ENCODE data around the gene PXT1.
"Not testable (repeated sequence)": the region's sequence is repeated elsewhere in the genome, so short reads cannot be mapped to it uniquely, and the experiment has no call there.

PXT1 gene

DNA sequence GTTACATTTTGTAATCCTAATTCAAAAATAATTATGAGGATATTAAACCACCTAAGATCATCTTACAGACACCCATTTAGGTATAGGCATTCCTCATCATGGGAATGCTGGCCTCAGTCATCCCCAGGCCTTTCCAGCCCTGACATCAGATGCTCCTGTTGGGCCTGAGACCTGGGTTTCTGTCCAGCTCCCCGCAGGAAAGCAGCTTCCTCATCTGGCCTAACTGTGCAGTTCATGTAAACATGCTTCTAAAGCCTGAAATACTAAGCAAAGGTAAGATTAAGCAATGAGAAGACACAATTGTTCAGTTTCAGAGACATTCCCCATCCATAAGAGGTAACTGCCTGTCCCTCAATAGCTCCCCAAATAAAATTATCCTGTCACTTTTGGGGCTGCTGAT lies 74.2 kb downstream of the PXT1 start:
- DNase-seq = no peak

DNA sequence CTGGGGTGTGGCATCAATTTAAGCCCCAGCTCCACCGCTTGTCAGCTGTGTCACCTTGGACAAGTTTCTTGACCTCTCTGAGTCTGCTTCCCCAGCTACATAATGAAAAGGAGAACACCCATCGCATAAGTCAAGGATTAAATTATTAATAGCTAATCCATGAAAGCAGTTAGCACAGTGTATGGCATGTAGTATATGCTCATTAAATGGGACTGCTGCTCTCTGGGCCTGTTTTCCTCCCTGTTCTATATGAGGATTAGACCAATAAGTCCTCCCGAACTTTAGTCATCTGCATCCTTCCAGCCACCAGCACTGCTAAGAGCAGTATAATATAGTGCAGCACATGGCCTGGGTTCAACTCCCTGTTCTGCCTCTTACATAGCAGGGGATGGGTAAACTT lies 74.9 kb downstream of the PXT1 start:
- DNase-seq = no peak

DNA sequence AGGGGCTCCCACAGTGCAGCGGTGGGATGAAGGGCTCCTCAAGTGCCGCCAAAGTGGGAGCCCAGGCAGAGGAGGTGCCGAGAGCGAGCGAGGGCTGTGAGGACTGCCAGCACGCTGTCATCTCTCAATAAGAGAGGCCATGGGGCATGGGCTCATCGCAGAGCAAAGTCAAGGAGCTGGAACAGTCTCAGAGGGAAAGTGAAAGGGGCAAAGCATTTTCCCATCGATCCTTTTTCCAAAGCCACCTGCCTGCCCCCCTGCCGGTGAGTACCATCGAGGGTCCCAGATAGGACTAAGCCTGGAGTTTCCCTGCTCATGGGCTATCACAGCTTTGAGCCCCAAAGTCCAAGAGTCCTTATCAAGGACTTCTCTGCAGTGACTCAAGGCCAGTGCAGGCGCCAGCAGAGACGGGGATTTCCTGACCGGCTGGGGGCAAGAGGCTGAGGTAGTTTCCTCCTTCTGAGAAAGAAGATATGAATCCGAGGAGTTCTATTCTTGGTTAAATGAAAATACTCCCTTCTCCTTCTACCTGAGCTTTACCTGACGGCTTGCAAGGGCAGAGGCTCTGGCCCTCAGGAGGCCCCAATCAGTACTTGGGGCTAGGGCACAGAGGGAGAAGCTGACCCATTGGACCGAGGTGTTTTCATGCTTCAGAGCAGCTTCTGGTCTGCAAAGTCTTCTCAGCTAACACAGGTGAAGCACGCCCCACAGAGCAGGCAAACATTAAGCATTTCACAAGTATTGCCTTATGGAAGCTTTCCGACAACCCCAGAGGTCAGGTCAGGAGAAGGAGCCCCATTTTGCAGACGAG lies 77.8 kb downstream of the PXT1 start:
- no peak for DNase-seq

DNA sequence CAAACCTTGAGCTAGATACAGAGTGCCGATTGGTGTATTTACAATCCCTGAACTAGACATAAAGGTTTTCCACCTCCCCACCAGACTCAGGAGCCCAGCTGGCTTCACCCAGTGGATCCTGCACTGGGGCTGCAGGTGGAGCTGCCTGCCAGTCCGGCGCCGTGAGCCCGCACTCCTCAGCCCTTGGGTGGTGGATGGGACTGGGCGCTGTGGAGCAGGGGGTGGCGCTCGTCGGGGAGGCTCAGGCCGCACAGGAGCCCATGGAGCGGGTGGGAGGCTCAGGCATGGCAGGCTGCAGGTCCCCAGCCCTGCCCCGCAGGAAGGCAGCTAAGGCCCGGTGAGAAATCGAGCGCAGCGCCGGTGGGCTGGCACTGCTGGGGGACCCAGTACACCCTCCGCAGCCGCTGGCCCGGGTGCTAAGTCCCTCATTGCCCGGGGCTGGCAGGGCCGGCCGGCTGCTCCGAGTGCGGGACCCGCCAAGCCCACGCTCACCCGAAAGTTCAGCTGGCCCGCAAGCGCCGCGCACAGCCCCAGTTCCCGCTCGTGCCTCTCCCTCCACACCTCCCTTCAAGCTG lies 78.5 kb downstream of the PXT1 start:
- DNase-seq = not testable (repeated sequence)

DNA sequence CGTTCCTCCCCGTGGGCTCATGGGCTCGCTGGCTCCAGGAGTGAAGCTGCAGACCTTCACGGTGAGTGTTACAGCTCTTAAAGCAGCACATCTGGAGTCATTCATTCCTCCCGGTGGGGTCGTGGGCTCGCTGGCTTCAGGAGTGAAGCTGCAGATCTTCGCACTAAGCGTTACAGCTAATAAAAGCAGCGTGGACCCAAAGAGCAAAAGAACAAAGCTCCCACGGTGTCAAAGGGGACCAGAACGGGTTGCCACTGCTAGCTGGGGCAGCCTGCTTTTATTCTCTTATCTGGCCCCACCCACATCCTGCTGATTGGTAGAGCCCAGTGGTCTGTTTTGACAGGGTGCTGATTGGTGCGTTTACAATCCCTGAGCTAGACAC lies 79.3 kb downstream of the PXT1 start:
- not testable (repeated sequence) for DNase-seq

DNA sequence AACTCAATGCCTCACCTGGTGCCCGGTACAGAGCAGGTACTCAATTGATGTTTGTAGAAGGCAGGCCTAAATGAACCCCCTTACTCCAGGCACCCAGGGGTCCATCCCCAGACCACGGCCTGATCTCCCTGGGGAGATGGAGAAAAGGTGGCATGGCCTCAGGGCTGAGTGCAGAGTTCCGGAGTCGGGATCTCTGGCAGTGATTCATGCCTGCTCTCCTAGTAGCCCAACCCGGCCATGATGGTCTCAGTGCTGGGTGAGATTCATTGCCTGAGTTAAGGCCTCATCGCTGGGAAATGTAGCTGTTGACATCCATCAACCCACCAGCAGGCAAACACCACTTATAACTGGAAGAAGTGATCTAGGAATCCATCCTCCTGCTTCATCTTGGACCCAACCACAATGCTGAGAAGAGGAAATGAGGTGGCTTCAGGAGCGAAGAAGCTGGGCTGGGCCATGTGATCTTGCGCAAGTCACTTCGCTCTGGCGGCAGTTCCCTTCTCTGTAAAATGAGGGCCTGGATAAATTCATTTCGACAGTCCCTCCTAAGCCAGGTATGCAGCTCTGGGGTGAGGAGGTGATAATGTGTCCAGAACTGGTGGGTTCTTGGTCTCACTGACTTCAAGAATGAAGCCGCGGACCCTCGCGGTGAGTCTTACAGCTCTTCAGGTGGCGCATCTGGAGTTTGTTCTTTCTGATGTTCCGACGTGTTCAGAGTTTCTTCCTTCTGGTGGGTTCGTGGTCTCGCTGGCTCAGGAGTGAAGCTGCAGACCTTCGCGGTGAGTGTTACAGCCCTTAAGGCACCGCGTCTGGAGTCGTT lies 79.9 kb downstream of the PXT1 start:
- DNase-seq = no peak

DNA sequence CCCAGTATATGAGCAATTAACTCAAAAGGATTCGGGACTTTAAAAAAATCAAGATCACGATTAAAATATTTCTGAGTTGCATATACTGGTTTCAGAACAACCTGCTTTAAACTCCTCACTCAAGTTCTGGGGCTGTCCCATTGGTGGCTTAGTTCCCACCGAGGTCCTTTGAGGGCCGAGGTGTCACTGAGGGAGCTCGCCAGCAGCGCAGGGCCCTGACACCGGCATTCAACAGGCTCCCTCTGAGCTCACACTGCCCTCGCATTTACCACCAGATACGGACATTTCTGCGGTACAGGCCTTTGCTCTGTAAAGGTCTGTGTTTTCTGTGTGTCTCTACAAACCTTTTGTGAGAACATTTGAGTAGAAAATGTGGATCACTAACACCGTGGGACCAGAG lies 81.6 kb downstream of the PXT1 start:
- no peak for DNase-seq

DNA sequence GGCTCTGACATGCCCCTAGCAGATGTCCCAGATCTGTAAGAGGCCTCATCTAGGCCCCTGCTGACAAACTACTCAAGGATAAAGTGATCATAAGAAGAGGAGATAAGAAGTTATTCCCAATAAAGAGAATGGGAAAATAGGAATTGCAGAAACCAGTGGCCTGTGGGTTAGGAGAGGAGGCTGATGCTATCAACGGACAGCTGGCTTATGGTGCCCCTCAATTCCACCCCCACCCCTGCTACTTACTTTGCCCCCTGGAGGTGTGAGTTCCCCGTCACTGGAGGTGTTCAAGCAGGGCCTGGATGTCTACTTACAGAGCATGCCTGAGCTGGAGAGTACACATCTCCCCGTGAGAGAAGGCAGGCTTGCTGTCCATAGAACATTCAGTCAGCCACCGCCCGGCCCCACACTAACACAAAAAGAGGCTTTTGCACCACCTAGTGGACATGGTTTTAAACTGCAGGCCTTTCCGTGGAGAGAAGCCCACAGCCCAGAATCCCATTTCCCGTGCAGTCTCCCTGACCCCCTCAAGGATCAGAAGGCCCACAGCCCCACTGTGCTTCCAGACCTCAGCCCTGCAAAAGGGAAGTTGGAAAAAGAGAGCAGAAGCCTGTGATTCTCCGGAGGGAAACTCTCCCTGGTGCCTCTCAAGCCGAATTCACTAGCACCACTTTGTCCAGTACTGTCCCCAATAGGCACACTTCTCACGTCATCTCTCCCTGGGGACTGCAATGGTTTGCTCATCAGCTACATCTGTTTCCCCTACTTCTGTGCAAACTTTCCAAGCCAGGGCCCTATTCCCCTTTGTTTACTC lies 82.2 kb downstream of the PXT1 start:
- DNase-seq = peak; percentile 63

DNA sequence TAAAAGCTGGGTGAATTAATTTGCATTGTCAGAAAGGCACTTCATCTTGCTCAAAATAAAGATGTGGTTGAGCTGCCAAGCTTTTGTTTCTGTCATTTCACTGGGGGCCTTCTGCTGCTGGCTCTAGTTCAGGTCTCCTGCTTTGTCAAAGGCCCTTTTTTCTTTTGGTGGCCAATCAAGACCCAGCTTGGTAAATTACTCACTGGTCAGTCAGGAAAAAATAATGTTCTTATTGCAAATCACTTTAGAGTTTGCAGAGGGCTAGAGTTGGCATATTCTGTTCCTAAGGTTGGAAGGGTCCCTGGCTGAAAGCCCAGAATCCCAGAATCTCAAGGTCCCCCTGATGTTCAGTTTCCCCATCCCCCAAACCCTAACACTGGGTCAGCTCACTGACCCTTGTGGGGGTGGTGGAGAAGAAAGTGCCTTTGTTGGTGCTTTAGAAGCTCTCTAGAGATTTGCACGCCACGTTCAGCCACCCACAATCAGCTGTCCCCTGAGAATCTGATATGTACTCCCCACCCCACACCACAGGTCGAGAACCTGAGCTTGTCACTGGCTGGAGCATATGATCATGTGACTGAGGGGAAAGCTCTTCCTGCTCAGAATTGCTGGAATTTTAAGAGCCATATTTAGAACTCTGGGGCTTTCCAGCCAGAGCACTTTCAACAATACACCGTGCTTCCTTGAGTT lies 84.3 kb downstream of the PXT1 start:
- no peak for DNase-seq

DNA sequence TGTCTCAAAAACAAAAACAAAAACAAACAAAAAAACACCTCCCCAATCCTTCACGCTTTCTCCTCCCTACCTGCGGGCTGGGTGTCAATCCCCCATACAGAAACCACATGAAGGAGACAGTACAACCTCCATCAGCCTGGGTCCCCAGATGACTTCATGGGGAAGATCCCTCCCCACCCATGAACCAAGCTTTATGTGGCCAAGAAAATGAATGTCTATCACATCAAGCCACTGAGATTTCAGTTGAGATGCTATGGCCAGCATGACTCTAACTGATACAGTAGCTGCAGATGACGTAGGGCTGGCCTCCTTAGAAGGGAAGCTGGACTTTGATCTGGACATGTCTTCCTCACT lies 84.8 kb downstream of the PXT1 start:
- no peak for DNase-seq

DNA sequence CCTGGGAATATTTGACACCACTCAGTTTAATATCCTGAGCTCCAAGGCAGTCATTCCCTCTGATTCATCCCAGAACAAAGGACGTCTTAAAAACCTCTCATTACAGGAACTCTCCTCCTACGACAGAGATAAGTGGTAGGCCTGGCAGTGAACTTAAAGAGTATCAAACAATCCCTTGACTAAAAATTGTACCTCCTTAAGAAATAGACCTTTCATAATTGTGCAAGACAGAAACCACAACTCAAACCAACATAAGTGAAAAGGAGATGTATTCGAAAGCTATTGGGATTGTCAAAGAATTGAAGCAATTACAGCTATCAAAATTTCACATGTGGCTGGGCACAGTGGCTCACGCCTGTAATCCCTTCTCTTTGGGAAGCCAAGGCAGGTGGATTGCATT lies 86.8 kb downstream of the PXT1 start:
- no peak for DNase-seq

DNA sequence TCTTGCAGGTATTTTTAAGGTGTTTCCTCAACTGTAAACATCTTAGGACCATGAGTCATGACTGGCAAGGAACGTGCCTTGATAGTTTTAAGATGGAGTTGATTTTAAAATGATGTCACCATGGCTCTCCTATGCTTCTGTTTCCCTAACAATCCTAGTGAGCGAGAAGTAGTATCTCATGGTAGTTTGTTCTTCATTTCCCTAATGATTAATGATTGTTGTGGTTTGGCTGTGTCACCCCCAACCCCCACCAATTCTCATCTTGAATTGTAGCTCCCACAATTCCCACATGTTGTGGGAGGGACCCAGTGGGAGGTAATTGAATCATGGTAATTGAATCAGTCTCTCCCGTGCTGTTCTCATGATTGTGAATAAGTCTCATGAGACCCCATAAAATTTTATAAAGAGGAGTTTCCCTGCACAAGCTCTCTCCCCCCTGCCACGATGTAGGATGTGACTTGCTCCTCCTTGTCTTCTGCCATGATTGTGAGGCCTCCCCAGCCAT lies 89.2 kb downstream of the PXT1 start:
- no peak for DNase-seq

DNA sequence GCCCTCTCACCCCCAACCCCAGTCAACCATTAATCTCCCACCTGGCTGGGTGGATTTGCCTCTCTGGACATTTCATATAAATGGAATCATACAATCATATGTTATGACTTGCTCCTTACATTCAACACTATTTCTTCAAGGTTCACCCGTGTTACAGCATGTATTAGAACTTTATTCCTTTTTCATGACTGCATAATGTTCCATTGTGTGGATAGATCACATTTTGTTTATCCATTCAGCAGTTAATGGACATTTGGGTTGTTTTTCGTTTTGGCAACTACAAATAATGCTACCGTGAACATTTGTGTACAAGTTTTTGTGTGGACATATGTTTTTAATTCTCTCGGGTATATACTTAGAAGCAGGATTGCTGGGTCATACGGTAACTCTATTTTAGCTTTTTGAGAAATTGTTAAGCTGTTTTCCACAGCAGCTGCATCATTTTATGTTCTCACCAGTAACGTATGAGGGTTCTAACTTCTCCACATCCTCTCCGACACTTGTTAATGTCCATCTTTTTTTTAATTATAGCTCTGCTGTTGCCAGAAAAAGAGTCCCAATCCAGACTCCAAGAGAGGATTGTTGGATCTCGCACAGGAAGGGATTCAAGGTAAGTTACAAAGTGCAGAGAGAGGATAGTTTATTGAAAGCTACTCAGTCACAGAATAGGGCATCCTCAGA lies 90.0 kb downstream of the PXT1 start:
- DNase-seq = no peak

DNA sequence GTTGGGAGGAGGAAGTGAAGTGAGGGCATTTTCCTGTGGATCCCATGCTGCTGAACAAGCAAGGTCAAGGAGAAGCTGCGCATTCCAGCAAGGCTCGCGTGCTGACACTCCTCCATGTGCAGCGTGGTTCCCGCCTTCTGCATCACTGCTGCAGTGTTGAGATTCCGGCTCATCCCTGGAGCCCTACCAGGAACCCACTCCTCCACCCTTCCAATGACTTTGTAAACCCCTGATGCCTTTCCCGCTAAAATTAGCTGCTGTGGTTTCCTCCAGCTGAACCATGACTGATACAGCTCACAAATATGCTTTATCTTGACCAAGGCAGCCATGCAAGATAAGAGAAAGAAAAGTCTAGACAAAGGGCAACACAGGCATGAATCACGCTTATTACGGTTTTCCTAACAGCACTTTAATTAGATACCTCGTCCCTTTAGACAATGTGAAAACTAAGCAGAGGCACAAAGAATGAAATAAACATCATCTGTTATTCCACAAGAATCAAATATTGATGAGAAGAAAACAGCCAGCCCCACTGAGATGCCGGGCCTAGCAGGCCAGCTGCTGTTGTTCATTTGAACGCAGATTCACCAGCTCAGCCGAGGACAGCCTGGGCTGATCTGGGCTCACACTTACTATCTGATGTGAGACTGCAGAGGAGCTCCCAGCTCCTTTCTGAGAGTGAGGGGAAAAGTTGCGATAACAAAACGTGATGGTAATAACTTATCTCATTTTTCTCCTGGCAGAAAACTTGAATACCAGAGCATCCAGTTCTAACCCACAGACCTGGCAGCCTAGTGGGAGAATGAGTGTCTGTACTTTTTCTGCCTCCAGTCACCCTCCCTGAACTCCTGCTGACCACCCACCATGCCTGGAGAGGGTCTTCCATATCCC lies 91.7 kb downstream of the PXT1 start:
- no peak for DNase-seq

DNA sequence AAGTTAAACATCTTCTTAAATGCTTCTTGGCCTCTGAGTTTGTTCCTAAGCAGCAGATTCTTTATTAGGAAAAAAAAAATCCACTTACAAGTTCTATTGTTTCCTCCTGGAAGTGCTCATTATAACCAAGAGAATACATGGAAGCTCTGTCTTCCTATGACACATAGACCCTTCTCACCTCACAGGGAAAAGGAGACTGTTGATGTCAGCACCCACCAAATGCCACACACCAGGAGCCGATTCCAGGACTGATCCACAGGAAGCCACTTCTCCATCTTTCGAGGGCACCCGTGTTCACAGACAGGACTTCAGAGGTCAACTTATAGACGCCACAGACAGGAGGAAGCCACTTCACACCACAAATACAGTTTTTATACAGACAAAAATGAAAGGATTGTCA lies 92.6 kb downstream of the PXT1 start:
- DNase-seq = no peak

DNA sequence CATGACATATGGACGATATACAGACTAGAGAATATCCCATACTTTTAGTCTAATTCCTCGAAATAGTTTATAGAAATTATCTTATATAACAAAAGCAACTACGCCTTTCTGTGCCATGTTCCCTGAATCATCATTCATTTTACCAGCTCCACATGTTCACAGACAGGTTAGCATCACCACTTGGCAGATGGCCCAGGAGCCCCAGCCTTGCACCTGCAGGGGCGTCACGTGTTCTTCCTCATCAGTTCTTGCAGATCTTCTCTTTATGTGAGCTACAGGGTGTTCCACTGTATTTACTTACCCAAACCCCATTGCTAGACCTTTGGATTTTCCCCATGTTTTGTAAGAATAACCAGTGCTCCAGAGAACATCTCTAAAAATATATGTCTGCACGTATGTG lies 93.4 kb downstream of the PXT1 start:
- no peak for DNase-seq

DNA sequence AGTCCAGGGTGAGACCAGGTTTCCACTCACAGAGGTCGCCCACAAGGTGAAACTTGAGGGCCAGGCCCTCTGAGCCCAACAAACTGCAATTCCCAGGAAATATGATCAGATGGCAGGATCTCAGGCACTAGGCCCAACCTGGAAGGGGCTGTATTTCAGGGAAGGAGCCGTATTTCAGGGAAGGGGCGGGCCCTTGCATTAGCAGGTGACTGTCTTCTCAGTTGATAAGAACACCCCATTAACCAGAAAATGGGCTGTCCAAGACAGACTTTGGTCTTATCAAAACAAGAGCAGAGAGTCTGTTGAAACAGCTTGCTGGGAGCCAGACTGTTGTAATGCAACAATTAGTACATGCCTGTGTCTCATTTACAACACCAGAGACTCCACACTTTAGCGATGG lies 95.0 kb downstream of the PXT1 start:
- DNase-seq = no peak

DNA sequence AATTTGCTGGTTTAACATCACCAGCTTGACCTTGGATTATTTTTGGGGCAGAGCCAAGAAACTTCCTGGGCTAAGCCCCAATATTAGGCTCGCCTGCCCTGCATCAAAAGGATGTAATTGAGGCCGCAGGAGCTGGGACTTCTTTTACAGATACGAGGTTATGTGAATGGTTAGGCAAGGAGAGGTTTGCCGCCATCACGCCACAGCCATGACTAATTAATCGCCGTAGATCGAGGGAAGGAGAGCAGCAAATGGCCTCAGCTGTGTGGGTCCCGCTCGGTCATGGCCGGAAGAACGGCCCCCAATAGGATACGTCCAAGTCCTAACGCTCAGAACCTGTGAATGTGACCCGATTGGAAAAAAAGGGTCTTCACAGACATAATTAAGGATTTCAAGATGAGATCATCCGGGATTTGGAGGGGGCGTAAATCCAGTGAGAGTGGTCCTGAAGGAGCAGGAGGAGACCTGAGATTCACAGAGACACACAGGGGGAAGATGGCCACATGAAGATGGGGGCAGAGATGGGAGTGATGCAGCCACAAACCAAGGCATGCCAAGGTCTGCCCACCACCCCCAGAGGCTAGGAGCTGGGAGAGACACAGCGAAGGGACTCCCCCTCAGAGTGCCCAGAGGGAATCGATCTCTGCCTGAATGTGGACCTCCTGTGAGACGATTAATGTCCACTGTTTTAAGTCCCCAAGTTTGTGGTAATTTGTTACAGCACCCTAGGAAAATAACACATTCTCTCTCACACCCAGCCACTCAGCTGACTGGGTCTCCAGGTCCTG lies 96.0 kb downstream of the PXT1 start:
- DNase-seq = no peak

DNA sequence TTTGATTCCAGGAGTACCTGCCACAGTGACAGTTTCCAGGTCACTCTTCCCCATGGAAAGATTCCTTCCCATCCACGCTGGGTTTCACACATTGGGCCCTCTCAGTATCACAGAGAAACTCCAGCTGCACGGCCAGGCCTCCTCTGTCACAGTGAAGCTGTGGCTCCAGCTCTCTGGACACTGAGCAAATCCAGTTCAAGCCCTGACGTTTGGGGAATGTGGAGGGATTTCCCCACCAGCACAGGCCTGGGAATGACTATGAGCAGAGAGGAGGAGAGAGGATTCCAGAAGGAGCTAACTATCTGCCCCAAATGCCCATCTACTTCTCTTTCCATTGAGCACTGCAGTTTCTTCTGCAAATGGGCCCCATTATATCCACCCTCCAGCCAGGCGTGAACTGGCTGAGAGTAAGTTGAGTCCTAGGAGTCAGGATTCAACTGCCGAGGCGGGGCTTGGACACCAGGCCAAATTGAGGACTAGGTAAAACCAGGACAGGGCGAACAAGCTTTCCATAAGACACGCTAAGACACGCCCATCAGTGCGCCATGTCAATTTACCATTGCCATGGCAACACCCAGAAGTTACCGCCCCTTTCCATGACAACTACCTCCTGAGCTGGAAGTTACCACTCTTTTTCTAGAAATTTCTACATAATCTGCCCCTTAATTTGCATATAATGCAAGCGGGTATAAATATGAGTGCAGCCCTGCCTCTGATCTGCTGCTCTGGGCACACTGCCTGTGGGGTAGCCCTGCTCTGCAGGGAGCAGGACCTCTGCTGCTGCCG lies 96.8 kb downstream of the PXT1 start:
- DNase-seq = no peak

Measured in NCI-H1694 treated with DMSO at 0.1 percent for 48 hours (cell line).